Natural killer cell (primary cell): ENCODE data around the gene LRRC42. TPM values are rescaled to one million over a fixed set of nuclear protein-coding genes. Genes with fewer than 3 reads are reported as not detected.

Experiments
- ATAC-seq, 3 donors: fragments of 150-1000 bp in 2 of 3; fragments of 200-7000 bp in 1 of 3; cut with Tn5 transposase; 1 replicate in 1 of 3; 2 replicates in 2 of 3; pipeline ENCODE4 v1.10.0; 2021; ENCODE audit warnings: mild to moderate bottlenecking in 2 of 3, moderate library complexity in 2 of 3
- DNase-seq, 2 donors: peaks; one replicate each; pipeline versions ENCODE4 v3.0.0 to v3.0.0-alpha.2; 2013 to 2021; ENCODE audit warnings: mixed read lengths in 1 of 2
- H3K27ac ChIP-seq: one replicate; pipeline ENCODE4 v1.5.1; 2013; ENCODE audit warnings: mild to moderate bottlenecking, low read length
- H3K27me3 ChIP-seq: one replicate; pipeline ENCODE4 v1.6.1; 2013; ENCODE audit warnings: low read length; ENCODE audit not compliant: control insufficient read depth, insufficient read depth
- H3K36me3 ChIP-seq: one replicate; pipeline ENCODE4 v1.6.1; 2013; ENCODE audit warnings: low read length; ENCODE audit not compliant: control insufficient read depth, insufficient read depth
- H3K4me1 ChIP-seq: one replicate; pipeline ENCODE4 v1.6.1; 2013; ENCODE audit warnings: low read length; ENCODE audit not compliant: control insufficient read depth, insufficient read depth
- H3K4me3 ChIP-seq: one replicate; pipeline ENCODE4 v1.5.1; 2013; ENCODE audit warnings: low read length
- H3K9me3 ChIP-seq: one replicate; pipeline ENCODE4 v1.6.1; 2013; ENCODE audit warnings: low read length; ENCODE audit not compliant: control insufficient read depth, insufficient read depth
- H3K27ac Mint-ChIP-seq, 2 donors: one replicate each; pipeline ENCODE4 v1.8.0; 2022; ENCODE audit warnings: mild to moderate bottlenecking in 2 of 2, mixed read lengths in 2 of 2, moderate library complexity in 1 of 2
- H3K27me3 Mint-ChIP-seq, 2 donors: one replicate each; pipeline ENCODE4 v1.8.0; 2022; ENCODE audit warnings: low read depth in 2 of 2, mixed read lengths in 2 of 2
- H3K36me3 Mint-ChIP-seq: one replicate; pipeline ENCODE4 v1.8.0; 2022; ENCODE audit warnings: mixed read lengths
- H3K4me1 Mint-ChIP-seq, 2 donors: one replicate each; pipeline ENCODE4 v1.8.0; 2022; ENCODE audit warnings: mixed read lengths in 2 of 2
- H3K4me3 Mint-ChIP-seq: one replicate; pipeline ENCODE4 v1.8.0; 2022; ENCODE audit warnings: mild to moderate bottlenecking, moderate library complexity, mixed read lengths
- H3K9me3 Mint-ChIP-seq, 2 donors: one replicate each; pipeline ENCODE4 v1.8.0; 2022; ENCODE audit warnings: mixed read lengths in 2 of 2
- CTCF ChIP-seq: fragments of 200-600 bp; IDR thresholded peaks from one replicate; pipeline ENCODE4 v1.8.0; 2022; ENCODE audit warnings: antibody characterized with exemption
- WGBS: methylation state at CpG from one replicate; pipeline ENCODE4 v1.1.7; 2013; ENCODE audit warnings: missing lambda C conversion rate; ENCODE audit not compliant: insufficient coverage; 5-methylcytosine and 5-hydroxymethylcytosine counted together
- intact Hi-C: fragments of 100-400 bp; cut with micrococcal nuclease; formaldehyde crosslinking; loops from one replicate; pipeline ENCODE4 v1.14.2; 2022
- total RNA-seq, 4 donors: library from RNA; stranded (reverse); fragments of 120-200 nt in 1 of 4; gene quantifications; one replicate each; pipeline versions ENCODE4 v1.2.3 to v1.2.4, GENCODE V29; 2013 to 2022

The LRRC42 gene
- total RNA-seq, 3 donors from 2014 or later (not counting 1 experiment from before 2014, with no cell fraction given) = 8.9 to 11.1 (median 10.0) TPM

- no peaks in the 10 kb centered on the region for H3K9me3 Mint-ChIP-seq
- peaks cover 7% of the 10 kb centered on the region for H3K36me3 Mint-ChIP-seq
- H3K27ac ChIP-seq = no peak overlapping the region
- no peak overlapping the region for H3K27ac Mint-ChIP-seq
- H3K4me1 ChIP-seq = peaks cover 16% of the 10 kb centered on the region
- no peaks in the 10 kb centered on the region for H3K9me3 ChIP-seq
- H3K4me1 Mint-ChIP-seq = peaks cover 24 to 33% of the 10 kb centered on the region in 2 donors
- H3K4me3 ChIP-seq = no peak overlapping the region
- H3K27me3 ChIP-seq = no peaks in the 10 kb centered on the region
- DNase-seq (peak in 1 of 2 donors; percentile 54), ATAC-seq (no peak)
- H3K4me3 Mint-ChIP-seq = no peak overlapping the region
- WGBS = 96% methylated on average over 4 of the region's 4 CpGs
- intact Hi-C loops = loop anchor here (1.0 kb wide), 1 partner anchor 71 kb away; no protein-coding TSS in a partner anchor
- TF ChIP-seq CTCF = no peak
- H3K27me3 Mint-ChIP-seq = no peaks in the 10 kb centered on the region
- peaks cover 4% of the 10 kb centered on the region for H3K36me3 ChIP-seq
Measured at GRCh38 chr1:53949023-53949990, 3.2 kb downstream of the LRRC42 start.

GRCh38 chr1:53951697-53952096, 5.5 kb downstream of the LRRC42 start:
- Mint-ChIP-seq H3K4me3 (no peak overlapping the region), H3K4me1 (peaks cover 14 to 19% of the 10 kb centered on the region in 2 donors), H3K27ac (no peak overlapping the region), H3K27me3 (no peaks in the 10 kb centered on the region), H3K9me3 (no peaks in the 10 kb centered on the region), H3K36me3 (peaks cover 7% of the 10 kb centered on the region)
- DNase-seq (no peak), ATAC-seq (no peak)
- Histone ChIP-seq H3K4me3 (no peak overlapping the region), H3K36me3 (peaks cover 7% of the 10 kb centered on the region), H3K9me3 (no peaks in the 10 kb centered on the region), H3K27ac (no peak overlapping the region), H3K27me3 (no peaks in the 10 kb centered on the region), H3K4me1 (peaks cover 5% of the 10 kb centered on the region)
- 97% methylated on average over 5 of the region's 5 CpGs for WGBS
- TF ChIP-seq CTCF = no peak
- intact Hi-C loops = no loop called here

GRCh38 chr1:53954128-53954527, 8.0 kb downstream of the LRRC42 start:
- intact Hi-C loops = no loop called here
- no peak overlapping the region for H3K4me3 Mint-ChIP-seq
- Histone ChIP-seq H3K9me3 (no peaks in the 10 kb centered on the region), H3K4me1 (no peaks in the 10 kb centered on the region), H3K4me3 (no peak overlapping the region), H3K36me3 (peaks cover 12% of the 10 kb centered on the region), H3K27me3 (no peaks in the 10 kb centered on the region), H3K27ac (no peak overlapping the region)
- H3K4me1 Mint-ChIP-seq = peaks cover 7 to 20% of the 10 kb centered on the region in 2 donors
- WGBS = 100% methylated on average over 1 of the region's 2 CpGs
- peaks cover 7% of the 10 kb centered on the region for H3K36me3 Mint-ChIP-seq
- DNase-seq = no peak
- no peaks in the 10 kb centered on the region for H3K9me3 Mint-ChIP-seq
- no peak for TF ChIP-seq CTCF
- no peak for ATAC-seq
- H3K27ac Mint-ChIP-seq = no peak overlapping the region
- no peaks in the 10 kb centered on the region for H3K27me3 Mint-ChIP-seq
